Embryonic facial prominence (tissue), 1 donor: ENCODE results near the gene ZNF462.
A peak's percentile ranks its signal among the peaks of the same experiment; 100 is the strongest.

ENCODE experiments used
- DNase-seq: peaks from one replicate; pipeline ENCODE4 v3.0.0-alpha.2; 2016; ENCODE audit errors: extremely low spot score

Gene ZNF462

GRCh38 chr9:106861640-106862109 is 1.3 kb upstream of the ZNF462 start:
- no peak for DNase-seq

GRCh38 chr9:106862110-106862820 is 701 bp upstream of the ZNF462 start:
- DNase-seq = peak; percentile 37

- peak; percentile 26 for DNase-seq
Observed at GRCh38 chr9:106864373-106865143, 1.6 kb downstream of the ZNF462 start.

- no peak for DNase-seq
Observed at GRCh38 chr9:106866243-106866642, 3.3 kb downstream of the ZNF462 start.

- DNase-seq = no peak
Observed at GRCh38 chr9:106867286-106867685, 4.3 kb downstream of the ZNF462 start.

GRCh38 chr9:106868087-106868486 is 5.1 kb downstream of the ZNF462 start:
- DNase-seq = no peak

- DNase-seq = no peak
Observed at GRCh38 chr9:106868565-106868964, 5.6 kb downstream of the ZNF462 start.

- DNase-seq = no peak
Observed at GRCh38 chr9:106869028-106869427, 6.1 kb downstream of the ZNF462 start.

- DNase-seq = no peak
Observed at GRCh38 chr9:106869458-106869857, 6.5 kb downstream of the ZNF462 start.

GRCh38 chr9:106872641-106873040 is 9.7 kb downstream of the ZNF462 start:
- no peak for DNase-seq

- no peak for DNase-seq
Observed at GRCh38 chr9:106874031-106874430, 11.1 kb downstream of the ZNF462 start.

- no peak for DNase-seq
Observed at GRCh38 chr9:106874652-106875051, 11.7 kb downstream of the ZNF462 start.

- no peak for DNase-seq
Observed at GRCh38 chr9:106875529-106875928, 12.6 kb downstream of the ZNF462 start.

- DNase-seq = no peak
Observed at GRCh38 chr9:106877345-106877744, 14.4 kb downstream of the ZNF462 start.

- DNase-seq = no peak
Observed at GRCh38 chr9:106878081-106878837, 15.3 kb downstream of the ZNF462 start.

- no peak for DNase-seq
Observed at GRCh38 chr9:106878934-106879333, 16.0 kb downstream of the ZNF462 start.

GRCh38 chr9:106879439-106879882 is 16.5 kb downstream of the ZNF462 start:
- no peak for DNase-seq

- no peak for DNase-seq
Observed at GRCh38 chr9:106880081-106880480, 17.1 kb downstream of the ZNF462 start.

GRCh38 chr9:106880863-106881262 is 17.9 kb downstream of the ZNF462 start:
- no peak for DNase-seq

GRCh38 chr9:106883030-106883429 is 20.1 kb downstream of the ZNF462 start:
- no peak for DNase-seq

GRCh38 chr9:106883626-106884190 is 20.7 kb downstream of the ZNF462 start:
- no peak for DNase-seq

GRCh38 chr9:106885451-106885850 is 22.5 kb downstream of the ZNF462 start:
- DNase-seq = no peak
